H1 (cell line): ENCODE data around the gene NSD2. TPM values are rescaled to one million over a fixed set of nuclear protein-coding genes. Genes with fewer than 3 reads are reported as not detected.

Experiments used
- CTCF ChIA-PET: fragments of 300-600 bp; sonication (Branson Sonifier 250); formaldehyde crosslinking; loops from one replicate; lab custom pipeline; 2021; ENCODE audit not compliant: partially characterized antibody; lab: Charles Lee
- POLR2A ChIA-PET: fragments of 300-600 bp; sonication (Branson Sonifier 250); formaldehyde crosslinking; loops from one replicate; lab custom pipeline; 2021; ENCODE audit warnings: inconsistent platforms; ENCODE audit not compliant: partially characterized antibody; lab: Charles Lee
- DNase-seq, 2 experiments: peaks; one replicate each; pipeline versions ENCODE4 v3.0.0 to v3.0.0-alpha.2; 2010 to 2022; ENCODE audit warnings: low spot score in 2 of 2, low read depth in 1 of 2, mixed read lengths in 1 of 2
- FAIRE-seq: peaks from 2 replicates; lab custom pipeline; 2011; peaks lifted over from hg19 to GRCh38; lab: Jason Lieb, UNC
- H2AFZ ChIP-seq: 2 replicates; pipeline ENCODE4 v1.8.1; 2012; ENCODE audit warnings: low read length, inconsistent platforms
- H2AK5ac ChIP-seq: 2 replicates; pipeline ENCODE4 v1.6.1; 2013; ENCODE audit warnings: low read depth, low read length
- H2BK120ac ChIP-seq: replicated peaks from 2 replicates; pipeline ENCODE3; 2013; ENCODE audit warnings: low read depth, low read length, inconsistent platforms
- H2BK12ac ChIP-seq: 2 replicates; pipeline ENCODE4 v1.6.1; 2013; ENCODE audit warnings: low read depth, low read length
- H2BK15ac ChIP-seq: 2 replicates; pipeline ENCODE4 v1.6.1; 2013; ENCODE audit warnings: low read length
- H2BK20ac ChIP-seq: 2 replicates; pipeline ENCODE4 v1.6.1; 2013; ENCODE audit warnings: low read length
- H2BK5ac ChIP-seq: 2 replicates; pipeline ENCODE4 v1.6.1; 2013; ENCODE audit warnings: low read depth, low read length
- H3K14ac ChIP-seq: 2 replicates; pipeline ENCODE4 v1.6.1; 2013; ENCODE audit warnings: inconsistent platforms; ENCODE audit not compliant: insufficient read length
- H3K18ac ChIP-seq: 2 replicates; pipeline ENCODE4 v1.6.1; 2013; ENCODE audit warnings: low read length; ENCODE audit errors: extremely low read depth
- H3K23ac ChIP-seq: 2 replicates; pipeline ENCODE4 v1.6.1; 2013; ENCODE audit warnings: inconsistent platforms; ENCODE audit not compliant: insufficient read length
- H3K23me2 ChIP-seq: 2 replicates; pipeline ENCODE4 v1.6.1; 2013; ENCODE audit warnings: low read depth, low read length
- H3K27ac ChIP-seq: 2 replicates; pipeline ENCODE4 v1.6.1; 2011; ENCODE audit warnings: low read depth, low read length, inconsistent platforms
- H3K27me3 ChIP-seq, 4 experiments: replicated peaks in 1 of 4; 1 replicate in 1 of 4; 2 replicates in 3 of 4; pipeline versions ENCODE4 v1.6.1 to v1.8.1; 2011 to 2013; ENCODE audit warnings: low read length in 3 of 4, mild to moderate bottlenecking in 3 of 4, inconsistent platforms in 2 of 4, mixed read lengths in 2 of 4, moderate library complexity in 1 of 4; ENCODE audit not compliant: control insufficient read depth in 3 of 4, insufficient read depth in 3 of 4; ENCODE audit errors: extremely low read depth in 1 of 4
- H3K36me3 ChIP-seq, 4 experiments: 2 replicates each; pipeline versions ENCODE4 v1.6.1 to v1.8.1; 2011 to 2013; ENCODE audit warnings: mild to moderate bottlenecking in 4 of 4, low read length in 3 of 4, moderate library complexity in 2 of 4, control low read depth in 1 of 4, inconsistent platforms in 1 of 4; ENCODE audit not compliant: insufficient read depth in 4 of 4, control insufficient read depth in 2 of 4
- H3K4ac ChIP-seq: replicated peaks from 2 replicates; pipeline ENCODE3; 2013; ENCODE audit warnings: low read length, low read depth, mixed read lengths, inconsistent platforms; ENCODE audit not compliant: insufficient read length
- H3K4me1 ChIP-seq, 4 experiments: replicated peaks in 1 of 4; 1 replicate in 1 of 4; 2 replicates in 3 of 4; pipeline versions ENCODE4 v1.6.1 to v1.8.1; 2011 to 2013; ENCODE audit warnings: low read length in 3 of 4, inconsistent platforms in 2 of 4, mixed read lengths in 1 of 4; ENCODE audit not compliant: insufficient read depth in 4 of 4, control insufficient read depth in 3 of 4
- H3K4me2 ChIP-seq, 2 experiments: 2 replicates each; pipeline versions ENCODE4 v1.6.1 to v1.8.1; 2011 to 2013; ENCODE audit warnings: low read depth in 2 of 2, low read length in 2 of 2, control low read depth in 1 of 2, inconsistent platforms in 1 of 2, mild to moderate bottlenecking in 1 of 2; ENCODE audit not compliant: insufficient read depth in 1 of 2
- H3K4me3 ChIP-seq, 4 experiments: fragments of 200-600, 300-600 bp in 1 of 4; sonication (generic), shearing (Covaris generic), sonication (Bioruptor Twin) in 1 of 4; 2 replicates each; pipeline versions ENCODE4 v1.5.1 to v1.8.1; 2011 to 2016; ENCODE audit warnings: low read length in 4 of 4, low read depth in 3 of 4, control low read depth in 2 of 4, inconsistent platforms in 2 of 4, mild to moderate bottlenecking in 2 of 4, mixed read lengths in 1 of 4, moderate library complexity in 1 of 4; ENCODE audit not compliant: insufficient read depth in 2 of 4; ENCODE audit errors: extremely low read depth in 1 of 4
- H3K56ac ChIP-seq: replicated peaks from 2 replicates; pipeline ENCODE3; 2013; ENCODE audit warnings: low read depth, mild to moderate bottlenecking, mixed read lengths, low read length, inconsistent platforms; ENCODE audit not compliant: insufficient read length
- H3K79me1 ChIP-seq: 2 replicates; pipeline ENCODE4 v1.6.1; 2013; ENCODE audit warnings: low read depth, low read length, control low read depth
- H3K79me2 ChIP-seq, 2 experiments: 2 replicates each; pipeline versions ENCODE4 v1.6.1 to v1.8.1; 2012 to 2013; ENCODE audit warnings: low read length in 2 of 2, mild to moderate bottlenecking in 2 of 2, inconsistent platforms in 1 of 2; ENCODE audit not compliant: insufficient read depth in 2 of 2, control insufficient read depth in 1 of 2
- H3K9ac ChIP-seq, 4 experiments: replicated peaks in 1 of 4; 1 replicate in 1 of 4; 2 replicates in 3 of 4; pipeline versions ENCODE4 v1.6.1 to v1.8.1; 2011 to 2013; ENCODE audit warnings: low read depth in 3 of 4, low read length in 3 of 4, control low read depth in 2 of 4, mild to moderate bottlenecking in 2 of 4, moderate library complexity in 2 of 4, inconsistent platforms in 1 of 4; ENCODE audit errors: extremely low read depth in 1 of 4
- H3K9me3 ChIP-seq, 2 experiments: 2 replicates each; pipeline versions ENCODE4 v1.6.1 to v1.8.1; 2012 to 2013; ENCODE audit warnings: mild to moderate bottlenecking in 2 of 2, moderate library complexity in 2 of 2, control low read depth in 1 of 2, inconsistent platforms in 1 of 2, low read depth in 1 of 2, low read length in 1 of 2, mixed read lengths in 1 of 2; ENCODE audit not compliant: insufficient read depth in 2 of 2
- H4K20me1 ChIP-seq, 2 experiments: replicated peaks in 1 of 2; 2 replicates each; pipeline versions ENCODE3 to v1.8.1; 2011 to 2013; ENCODE audit warnings: inconsistent platforms in 2 of 2, low read length in 2 of 2, mild to moderate bottlenecking in 1 of 2; ENCODE audit not compliant: insufficient read depth in 2 of 2, control insufficient read depth in 1 of 2
- H4K5ac ChIP-seq: 2 replicates; pipeline ENCODE4 v1.6.1; 2013; ENCODE audit warnings: low read length, low read depth, mixed read lengths, inconsistent platforms; ENCODE audit not compliant: insufficient read length
- H4K8ac ChIP-seq: 2 replicates; pipeline ENCODE4 v1.8.0; 2013; ENCODE audit warnings: mild to moderate bottlenecking, moderate library complexity, low read length, inconsistent platforms; ENCODE audit not compliant: insufficient read depth; ENCODE audit errors: extremely low read depth
- H4K91ac ChIP-seq: replicated peaks from 2 replicates; pipeline ENCODE3; 2013; ENCODE audit warnings: low read length, mixed read lengths, inconsistent platforms; ENCODE audit not compliant: insufficient read length
- BRCA1 ChIP-seq: IDR thresholded peaks from 2 replicates; pipeline ENCODE4 v1.6.1; 2012; ENCODE audit warnings: low read depth, low read length, improper control_type of control experiment
- CREB1 ChIP-seq: IDR thresholded peaks from 2 replicates; pipeline ENCODE4 v1.6.1; 2012; ENCODE audit warnings: inconsistent platforms
- CTBP2 ChIP-seq: IDR thresholded peaks from 2 replicates; pipeline ENCODE4 v1.7.0; 2011; ENCODE audit warnings: borderline replicate concordance, mild to moderate bottlenecking, moderate library complexity, mixed read lengths, low read length; ENCODE audit not compliant: insufficient read depth, insufficient read length
- EP300 ChIP-seq, 2 experiments: IDR thresholded peaks; 1 replicate in 1 of 2; 2 replicates in 1 of 2; pipeline ENCODE4 v1.6.1; 2011 to 2012; ENCODE audit warnings: low read depth in 2 of 2, low read length in 2 of 2, mild to moderate bottlenecking in 2 of 2, borderline replicate concordance in 1 of 2, inconsistent platforms in 1 of 2, moderate library complexity in 1 of 2
- EZH2 ChIP-seq: fragments of 200-600 bp; sonication (generic); IDR thresholded peaks from 2 replicates; pipeline ENCODE4 v1.7.1; 2012; ENCODE audit warnings: low read depth, mild to moderate bottlenecking, moderate library complexity, low read length, inconsistent platforms; ENCODE audit not compliant: severe bottlenecking
- FOSL1 ChIP-seq: IDR thresholded peaks from 2 replicates; pipeline ENCODE4 v1.6.1; 2011; ENCODE audit warnings: mild to moderate bottlenecking, low read depth, low read length, moderate library complexity; ENCODE audit not compliant: insufficient read depth
- KDM1A ChIP-seq: fragments of 200-600, 300-600 bp; sonication (generic); IDR thresholded peaks from 2 replicates; pipeline ENCODE4 v1.7.1; 2016; ENCODE audit warnings: mild to moderate bottlenecking, low read length, borderline replicate concordance
- PHF8 ChIP-seq: fragments of 200-600 bp; sonication (generic); conservative IDR thresholded peaks from 2 replicates; pipeline ENCODE4 v1.7.1; 2012; ENCODE audit warnings: low read depth, mild to moderate bottlenecking, inconsistent platforms, low read length, moderate library complexity
- POLR2A ChIP-seq, 2 experiments: IDR thresholded peaks; 1 replicate in 1 of 2; 2 replicates in 1 of 2; pipeline ENCODE4 v1.6.1; 2011; ENCODE audit warnings: low read depth in 2 of 2, low read length in 2 of 2, mild to moderate bottlenecking in 2 of 2; ENCODE audit errors: control extremely low read depth in 1 of 2
- RNF2 ChIP-seq: fragments of 200-900, 300-1000 bp; sonication (generic); IDR thresholded peaks from 2 replicates; pipeline ENCODE4 v1.7.1; 2016; ENCODE audit warnings: borderline replicate concordance, low read depth, mild to moderate bottlenecking, antibody characterized with exemption, low read length; ENCODE audit not compliant: poor library complexity, severe bottlenecking; ENCODE audit errors: missing control alignments
- SIN3A ChIP-seq, 2 experiments: IDR thresholded peaks in 1 of 2; conservative IDR thresholded peaks in 1 of 2; 2 replicates each; pipeline ENCODE4 v1.6.1; 2011 to 2012; ENCODE audit warnings: low read length in 2 of 2, improper control_type of control experiment in 1 of 2, low read depth in 1 of 2, mild to moderate bottlenecking in 1 of 2
- SIRT6 ChIP-seq: IDR thresholded peaks from one replicate; pipeline ENCODE4 v1.7.1; 2012; ENCODE audit warnings: low read length, inconsistent platforms
- SP1 ChIP-seq: IDR thresholded peaks from 2 replicates; pipeline ENCODE4 v1.6.1; 2011; ENCODE audit warnings: low read depth, low read length
- SP2 ChIP-seq: IDR thresholded peaks from 2 replicates; pipeline ENCODE4 v1.6.1; 2012; ENCODE audit warnings: mild to moderate bottlenecking, low read length, inconsistent platforms
- WGBS, 2 experiments: shearing (Covaris generic) in 1 of 2; methylation state at CpG; one replicate each; pipeline versions ENCODE4 v1.1.6 to v1.1.7; 2013 to 2015; ENCODE audit warnings: low lambda C conversion rate in 2 of 2, mixed read lengths in 2 of 2, inconsistent platforms in 1 of 2, low coverage in 1 of 2, missing lambda C conversion rate in 1 of 2; ENCODE audit not compliant: insufficient replicate concordance in 2 of 2, insufficient coverage in 1 of 2, insufficient read length in 1 of 2; ENCODE audit errors: extremely low coverage in 1 of 2, missing lambda C conversion rate in 1 of 2; 5-methylcytosine and 5-hydroxymethylcytosine counted together
- polyA plus RNA-seq, 7 experiments: library from polyadenylated mRNA; depleted of rRNA in 3 of 7; stranded (reverse) in 5 of 7; unstranded in 2 of 7; fragments of >200 nt in 5 of 7; fragments of 200-250 nt in 2 of 7; gene quantifications; 1 replicate in 5 of 7; 2 replicates in 1 of 7; 4 replicates in 1 of 7; pipeline versions ENCODE4 v1.2.1 to v1.2.3, GENCODE V29; 2011 to 2013; ENCODE audit warnings: missing spikeins in 2 of 7, mixed read lengths in 2 of 7
- total RNA-seq: library from RNA; stranded (reverse); fragmentation: NEBNext Ultra II Directional; extraction: Animal tissue kit (Norgen Biotek cat#: 25700); gene quantifications from 2 replicates; pipeline ENCODE4 v1.2.1, GENCODE V29; 2021

NSD2 gene
- total and polyA plus RNA-seq, 2 of the 8 experiments (the other 6 are each of a cell fraction or from before 2014, with no cell fraction given), result 26.7 to 129 TPM

- FAIRE-seq, result no peak
- WGBS, 2 experiments, result 83 to 100% methylated on average over 1 to 5 of the region's 6 CpGs
- Histone ChIP-seq H2BK120ac (no peak overlapping the region), H3K27ac (no peak overlapping the region), H3K4me2 (no peak overlapping the region), H3K27me3 (no peaks in the 10 kb centered on the region), H3K4ac (no peak overlapping the region), H3K18ac (no peak overlapping the region), H3K9me3 (no peaks in the 10 kb centered on the region), H2BK15ac (no peak overlapping the region), H3K4me1 (no peaks in the 10 kb centered on the region), H4K8ac (no peak overlapping the region), H3K4me3 (no peak overlapping the region), H2BK20ac (no peak overlapping the region), H2BK12ac (no peak overlapping the region), H4K20me1 (peaks cover 29 to 36% of the 10 kb centered on the region in 2 experiments), H2AFZ (no peak overlapping the region), H2AK5ac (no peak overlapping the region), H3K79me1 (peaks cover 15% of the 10 kb centered on the region), H3K36me3 (peaks cover 10 to 13% (median 11%) of the 10 kb centered on the region in 4 experiments; a peak in 7 of 8 replicates), H3K14ac (no peak overlapping the region), H2BK5ac (no peak overlapping the region), H3K9ac (no peak overlapping the region), H3K56ac (no peak overlapping the region), H3K23ac (no peak overlapping the region), H3K23me2 (no peaks in the 10 kb centered on the region; the same call in 1 of the 2 replicates), H3K79me2 (peaks cover 7 to 66% of the 10 kb centered on the region in 2 experiments; a peak in 3 of 4 replicates), H4K91ac (no peak overlapping the region), H4K5ac (no peak overlapping the region)
- DNase-seq, result no peak
- CTCF ChIA-PET, result interaction anchor here (1.1 to 6.0 kb wide), 7 partner anchors 9 to 53 kb away, joined by 4 to 65 read pairs (median 4); no protein-coding TSS in a partner anchor
- POLR2A ChIA-PET, result interaction anchor here (1.2 kb wide), 1 partner anchor 9 kb away, joined by 3 read pairs; no protein-coding TSS in a partner anchor
- TF ChIP-seq EP300 (IDR thresholded peaks at IDR 0.05; ENCODE audit: borderline replicate concordance in 1 of 2, low read depth in 2 of 2, low read length in 2 of 2) (no peak), CREB1 (no peak), RNF2 (no peak), FOSL1 (no peak), CTBP2 (no peak), SP2 (no peak), SP1 (no peak), POLR2A (IDR thresholded peaks at IDR 0.05; ENCODE audit: control extremely low read depth in 1 of 2, low read depth in 2 of 2, low read length in 2 of 2) (no peak), SIRT6 (no peak), EZH2 (no peak), KDM1A (no peak), SIN3A (conservative IDR thresholded peaks at IDR 0.05 in 1 of 2, IDR thresholded peaks at IDR 0.05 in 1 of 2; ENCODE audit: low read depth in 1 of 2, low read length in 2 of 2) (no peak), PHF8 (no peak), BRCA1 (no peak)
These were observed 25.4 kb downstream of the NSD2 start for GRCh38 chr4:1896658-1896991.
